Body of pancreas (tissue), 4 donors: Measurements from ENCODE around the gene SLC7A6. TPM values are rescaled to one million over a fixed set of nuclear protein-coding genes. Genes with fewer than 3 reads are reported as not detected.

Experiments used
- ATAC-seq: fragments of 150-250 bp; one replicate; pipeline ENCODE4 v1.9.1; 2016
- DNase-seq, 4 donors: peaks; one replicate each; pipeline ENCODE4 v3.0.0-alpha.2; 2019
- H3K27ac ChIP-seq, 4 donors: fragments of 200-600 bp; sonication (generic); 1 replicate in 3 of 4; 2 replicates in 1 of 4; pipeline versions ENCODE4 v1.5.1 to v1.6.1; 2016 to 2019; ENCODE audit warnings: mild to moderate bottlenecking in 1 of 4, mixed read lengths in 1 of 4, moderate library complexity in 1 of 4
- H3K27me3 ChIP-seq, 2 donors: fragments of 200-600 bp; sonication (generic); one replicate each; pipeline ENCODE4 v1.6.0; 2016; ENCODE audit warnings: mild to moderate bottlenecking in 1 of 2
- H3K36me3 ChIP-seq, 2 donors: fragments of 200-600 bp; sonication (generic); replicated peaks in 1 of 2; 2 replicates each; pipeline ENCODE4 v1.5.1; 2016; ENCODE audit warnings: low read depth in 2 of 2; ENCODE audit not compliant: insufficient read depth in 1 of 2
- H3K4me1 ChIP-seq: fragments of 200-600 bp; sonication (generic); one replicate; pipeline ENCODE4 v1.6.0; 2016
- H3K4me3 ChIP-seq, 2 donors: fragments of 200-600 bp; sonication (generic); 1 replicate in 1 of 2; 2 replicates in 1 of 2; pipeline ENCODE4 v1.5.1; 2016 to 2019
- H3K9me3 ChIP-seq, 3 donors: fragments of 200-600 bp; sonication (generic); 1 replicate in 2 of 3; 2 replicates in 1 of 3; pipeline ENCODE4 v1.5.1; 2016
- POLR2A ChIP-seq, 3 donors: fragments of 450-650 bp; IDR thresholded peaks; one replicate each; pipeline ENCODE4 v1.6.1; 2016; ENCODE audit warnings: antibody characterized with exemption in 3 of 3, mild to moderate bottlenecking in 2 of 3
- WGBS, 2 donors: methylation state at CpG; one replicate each; pipeline ENCODE4 v1.1.5; 2017; 5-methylcytosine and 5-hydroxymethylcytosine counted together
- intact Hi-C: fragments of 100-400 bp; cut with DNase I; formaldehyde crosslinking; loops from one replicate; pipeline ENCODE4 v1.15.1; 2023
- total RNA-seq, 2 donors: library from RNA; depleted of rRNA; stranded (reverse); fragments of >200 nt; gene quantifications; one replicate each; pipeline ENCODE4 v1.1.0, GENCODE V29; 2016
- TF ChIP-seq, protein P1 (sequence below), 7 experiments: fragments of 450-650 bp in 4 of 7; fragments of 200-600 bp in 3 of 7; sonication (generic) in 3 of 7; IDR thresholded peaks; one replicate each; pipeline ENCODE4 v1.5.1; 2016 to 2019; ENCODE audit warnings: antibody characterized with exemption in 7 of 7

SLC7A6 gene
- total RNA-seq, 2 donors from 2014 or later, result 10.9 to 23.4 TPM

DNA sequence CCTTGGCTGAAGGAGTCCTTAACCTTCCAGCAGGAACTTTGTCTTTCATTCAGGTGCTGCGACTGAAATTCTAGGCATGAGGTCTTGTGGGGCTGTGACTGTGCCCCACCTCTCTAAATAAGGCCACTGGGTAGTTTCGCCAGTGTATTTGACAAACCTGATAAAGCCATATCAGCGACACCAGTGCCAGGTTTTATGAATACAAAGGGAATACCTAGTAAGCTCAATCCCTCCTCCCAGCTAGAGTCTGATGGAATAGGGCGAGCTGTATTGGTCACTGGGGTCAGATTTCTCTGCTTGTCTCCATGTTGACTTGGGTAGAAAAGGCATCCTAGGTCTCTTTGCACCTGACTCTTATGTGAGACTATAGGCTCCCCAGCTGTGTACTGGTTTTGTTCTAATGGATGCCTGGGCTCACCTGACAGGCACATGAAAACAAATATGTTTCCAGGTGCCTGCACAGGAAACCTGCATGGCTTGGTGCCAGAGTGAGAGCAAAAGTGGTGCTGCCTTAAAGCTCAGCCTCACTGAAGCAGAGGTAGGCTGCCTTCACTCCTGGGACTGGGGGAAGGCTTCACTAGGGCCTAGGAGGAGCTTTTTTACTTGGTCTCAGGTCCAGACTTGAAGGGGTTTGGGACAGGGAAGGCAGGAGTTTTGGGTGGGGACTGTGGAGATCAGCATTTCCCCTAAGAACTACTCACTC lies 8.3 kb downstream of the SLC7A6 start:
- 27 to 54% methylated on average over 4 of the region's 4 CpGs for WGBS, 2 donors
- Histone ChIP-seq H3K4me3 (no peak overlapping the region), H3K9me3 (no peaks in the 10 kb centered on the region), H3K27ac (peak overlapping the region in 3 of 4 donors; percentile 18 to 39 (median 32)), H3K36me3 (no peaks in the 10 kb centered on the region), H3K4me1 (peaks cover 21% of the 10 kb centered on the region), H3K27me3 (no peaks in the 10 kb centered on the region)
- intact Hi-C loops, result no loop called here
- TF ChIP-seq POLR2A (IDR thresholded peaks at IDR 0.05), result no peak
- TF ChIP-seq, protein P1, sequence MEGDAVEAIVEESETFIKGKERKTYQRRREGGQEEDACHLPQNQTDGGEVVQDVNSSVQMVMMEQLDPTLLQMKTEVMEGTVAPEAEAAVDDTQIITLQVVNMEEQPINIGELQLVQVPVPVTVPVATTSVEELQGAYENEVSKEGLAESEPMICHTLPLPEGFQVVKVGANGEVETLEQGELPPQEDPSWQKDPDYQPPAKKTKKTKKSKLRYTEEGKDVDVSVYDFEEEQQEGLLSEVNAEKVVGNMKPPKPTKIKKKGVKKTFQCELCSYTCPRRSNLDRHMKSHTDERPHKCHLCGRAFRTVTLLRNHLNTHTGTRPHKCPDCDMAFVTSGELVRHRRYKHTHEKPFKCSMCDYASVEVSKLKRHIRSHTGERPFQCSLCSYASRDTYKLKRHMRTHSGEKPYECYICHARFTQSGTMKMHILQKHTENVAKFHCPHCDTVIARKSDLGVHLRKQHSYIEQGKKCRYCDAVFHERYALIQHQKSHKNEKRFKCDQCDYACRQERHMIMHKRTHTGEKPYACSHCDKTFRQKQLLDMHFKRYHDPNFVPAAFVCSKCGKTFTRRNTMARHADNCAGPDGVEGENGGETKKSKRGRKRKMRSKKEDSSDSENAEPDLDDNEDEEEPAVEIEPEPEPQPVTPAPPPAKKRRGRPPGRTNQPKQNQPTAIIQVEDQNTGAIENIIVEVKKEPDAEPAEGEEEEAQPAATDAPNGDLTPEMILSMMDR (IDR thresholded peaks at IDR 0.05), result no peak
- ATAC-seq, result peak; percentile 17
- DNase-seq, result peak; percentile 32 to 62 (median 50)

DNA sequence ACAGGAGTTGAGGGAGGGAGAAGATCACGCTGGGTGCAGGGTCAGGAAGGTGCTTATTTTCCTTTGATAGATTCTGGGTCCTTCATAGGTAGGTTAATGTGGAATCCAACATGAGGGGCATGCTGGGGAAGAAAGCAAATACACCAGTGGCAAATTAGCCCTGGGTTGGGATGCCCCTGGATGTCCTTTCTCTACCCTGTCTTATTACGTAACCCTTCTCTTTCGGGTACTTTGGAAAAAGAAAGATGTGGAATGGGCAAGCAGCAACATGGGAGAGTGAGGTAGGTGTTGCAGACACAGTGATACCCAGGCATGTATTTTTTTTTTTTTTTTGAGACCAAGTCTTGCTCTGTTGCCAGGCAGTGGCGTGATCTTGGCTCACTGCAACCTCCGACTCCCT lies 9.1 kb downstream of the SLC7A6 start:
- WGBS, 2 donors, result 84 to 93% methylated on average over 5 of the region's 5 CpGs
- H3K36me3 ChIP-seq, result no peaks in the 10 kb centered on the region
- no peaks in the 10 kb centered on the region for H3K27me3 ChIP-seq
- H3K4me1 ChIP-seq, result peaks cover 21% of the 10 kb centered on the region
- DNase-seq, result no peak
- TF ChIP-seq, protein P1 (IDR thresholded peaks at IDR 0.05), result no peak
- TF ChIP-seq POLR2A (IDR thresholded peaks at IDR 0.05), result no peak
- ATAC-seq, result no peak
- no peak overlapping the region for H3K27ac ChIP-seq
- no peaks in the 10 kb centered on the region for H3K9me3 ChIP-seq
- intact Hi-C loops, result no loop called here
- H3K4me3 ChIP-seq, result no peak overlapping the region

DNA sequence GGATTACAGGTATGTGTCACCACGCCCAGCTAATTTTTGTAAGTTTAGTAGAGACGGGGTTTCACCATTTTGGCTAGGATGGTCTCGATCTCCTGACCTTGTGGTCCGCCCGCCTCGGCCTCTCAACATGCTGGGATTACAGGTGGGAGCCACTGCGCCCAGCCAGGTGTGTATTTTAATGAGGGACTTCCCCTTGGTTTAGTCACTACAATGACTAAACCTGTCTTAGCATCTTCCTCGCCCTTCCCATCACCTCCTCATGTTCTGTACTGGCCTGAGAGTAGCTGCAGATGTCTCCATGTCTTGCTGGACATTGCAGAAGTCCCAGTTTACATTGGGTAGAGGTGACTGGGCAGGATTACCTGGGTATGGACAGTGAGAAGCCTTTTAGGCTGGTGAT lies 9.6 kb downstream of the SLC7A6 start:
- TF ChIP-seq, protein P1 (IDR thresholded peaks at IDR 0.05), result no peak
- no peak for TF ChIP-seq POLR2A (IDR thresholded peaks at IDR 0.05)
- DNase-seq (no peak), ATAC-seq (no peak)
- Histone ChIP-seq H3K4me1 (peaks cover 21% of the 10 kb centered on the region), H3K27me3 (no peaks in the 10 kb centered on the region), H3K4me3 (no peak overlapping the region), H3K9me3 (no peaks in the 10 kb centered on the region), H3K36me3 (no peaks in the 10 kb centered on the region), H3K27ac (no peak overlapping the region)
- 94 to 97% methylated on average over 8 of the region's 8 CpGs for WGBS, 2 donors
- intact Hi-C loops, result no loop called here

DNA sequence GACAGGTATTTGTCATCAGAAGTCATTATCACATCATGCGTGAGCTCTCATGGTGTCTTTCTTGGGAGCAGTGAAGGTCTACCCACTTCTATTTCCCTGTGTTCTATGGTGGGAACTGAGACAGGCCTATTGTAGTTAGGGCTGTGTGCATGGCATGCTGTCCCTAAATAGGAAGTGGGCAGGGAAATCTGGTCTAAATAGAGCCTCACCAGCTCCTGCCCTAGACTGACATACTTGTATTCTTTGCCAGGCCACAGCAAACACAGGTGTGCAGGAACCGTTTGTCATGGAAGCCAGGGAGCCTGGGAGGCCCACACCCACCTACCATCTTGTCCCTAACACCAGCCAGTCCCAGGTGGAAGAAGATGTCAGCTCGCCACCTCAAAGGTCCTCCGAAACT lies 10.1 kb downstream of the SLC7A6 start:
- Histone ChIP-seq H3K36me3 (no peaks in the 10 kb centered on the region), H3K27ac (no peak overlapping the region), H3K4me3 (no peak overlapping the region), H3K27me3 (no peaks in the 10 kb centered on the region), H3K9me3 (no peaks in the 10 kb centered on the region), H3K4me1 (peaks cover 21% of the 10 kb centered on the region)
- no peak for ATAC-seq
- WGBS, 2 donors, result 83 to 84% methylated on average over 1 to 4 of the region's 4 CpGs
- TF ChIP-seq, protein P1 (IDR thresholded peaks at IDR 0.05), result no peak
- no peak for TF ChIP-seq POLR2A (IDR thresholded peaks at IDR 0.05)
- DNase-seq, result no peak
- intact Hi-C loops, result no loop called here

DNA sequence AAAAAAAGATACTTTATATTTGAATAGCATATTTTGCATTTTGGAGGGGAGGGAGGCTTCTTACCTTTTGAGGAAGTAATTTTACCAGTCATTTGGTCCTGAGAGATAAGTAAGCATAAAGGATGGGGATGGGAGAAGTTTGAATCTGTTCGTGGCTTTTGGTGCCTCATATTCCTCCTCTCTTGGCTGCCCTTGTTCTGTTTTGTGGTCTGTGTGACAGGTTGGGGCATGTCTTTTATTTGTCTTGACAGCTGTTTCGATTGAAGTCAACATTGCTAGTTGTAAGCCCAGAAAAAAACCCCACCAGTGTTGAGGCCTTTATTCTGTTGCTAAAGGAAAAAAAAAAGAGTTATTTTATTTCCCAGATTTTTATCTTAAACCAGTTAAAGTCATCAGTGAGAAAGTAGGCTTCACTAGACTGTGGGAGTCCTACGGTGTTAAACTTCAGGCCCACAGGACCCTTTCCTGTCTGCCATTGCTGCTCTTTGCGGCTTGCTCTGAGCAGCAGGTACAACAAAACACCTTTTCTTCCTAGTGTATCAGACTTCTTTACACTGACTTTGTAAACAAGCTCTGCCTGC lies 11.4 kb downstream of the SLC7A6 start:
- DNase-seq (no peak), ATAC-seq (no peak)
- no peak overlapping the region for H3K27ac ChIP-seq
- 64 to 73% methylated on average over 4 of the region's 4 CpGs for WGBS, 2 donors
- H3K4me1 ChIP-seq, result peaks cover 21% of the 10 kb centered on the region
- H3K9me3 ChIP-seq, result no peaks in the 10 kb centered on the region
- H3K36me3 ChIP-seq, result no peaks in the 10 kb centered on the region
- no peak for TF ChIP-seq POLR2A (IDR thresholded peaks at IDR 0.05)
- TF ChIP-seq, protein P1 (IDR thresholded peaks at IDR 0.05), result no peak
- no peak overlapping the region for H3K4me3 ChIP-seq
- intact Hi-C loops, result no loop called here
- no peaks in the 10 kb centered on the region for H3K27me3 ChIP-seq
